Mucosa of stomach (tissue), 1 donor: ENCODE data around the gene BCKDHA.
"Not testable (repeated sequence)": the region's sequence is repeated elsewhere in the genome, so short reads cannot be mapped to it uniquely, and the experiment has no call there.

Source experiments
- H3K27me3 ChIP-seq: one replicate; pipeline ENCODE4 v1.7.0; 2013; ENCODE audit warnings: mild to moderate bottlenecking, low read length; ENCODE audit not compliant: control insufficient read depth, insufficient read depth
- H3K36me3 ChIP-seq: one replicate; pipeline ENCODE4 v1.7.0; 2013; ENCODE audit warnings: low read length; ENCODE audit not compliant: control insufficient read depth, insufficient read depth
- H3K4me1 ChIP-seq: one replicate; pipeline ENCODE4 v1.7.0; 2013; ENCODE audit warnings: mild to moderate bottlenecking, low read length; ENCODE audit not compliant: control insufficient read depth, insufficient read depth
- H3K4me3 ChIP-seq: one replicate; pipeline ENCODE4 v1.7.0; 2013; ENCODE audit warnings: low read length
- H3K9ac ChIP-seq: one replicate; pipeline ENCODE4 v1.7.0; 2013; ENCODE audit warnings: mild to moderate bottlenecking, low read length, moderate library complexity
- H3K9me3 ChIP-seq: one replicate; pipeline ENCODE4 v1.7.0; 2013; ENCODE audit warnings: mild to moderate bottlenecking, low read length, moderate library complexity; ENCODE audit not compliant: control insufficient read depth
- donor health status: Pancreatic carcinoma.

Gene BCKDHA

DNA sequence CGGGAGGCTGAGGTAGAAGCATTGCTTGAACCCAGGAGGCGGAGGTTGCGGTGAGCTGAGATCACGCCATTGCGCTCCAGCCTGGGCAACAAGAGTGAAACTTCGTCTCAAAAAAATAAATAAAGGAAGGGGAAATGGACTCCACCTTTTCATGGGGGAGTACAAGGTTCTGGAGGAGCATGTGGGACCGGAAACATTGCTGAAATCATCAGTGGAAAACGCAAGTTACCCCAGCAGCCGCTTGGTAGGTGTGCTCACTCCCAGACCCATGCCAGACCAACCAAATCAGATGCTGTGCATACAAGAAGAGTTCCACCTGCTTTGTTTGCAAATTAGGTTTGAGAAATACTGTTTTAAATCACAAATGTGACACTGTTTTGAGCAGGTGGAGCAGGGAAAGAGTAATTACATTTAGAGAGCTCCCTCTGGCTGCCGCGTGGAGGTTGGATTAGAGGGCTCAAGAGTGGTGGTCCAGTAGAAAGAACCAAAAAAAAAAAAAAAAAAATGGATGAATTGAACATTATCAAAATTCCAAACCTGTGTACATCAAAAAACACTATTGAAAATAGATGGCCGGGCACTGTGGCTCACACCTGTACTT, 50.2 kb downstream of the BCKDHA start:
- no peaks in the 10 kb centered on the region for H3K9me3 ChIP-seq
- peaks cover 4% of the 10 kb centered on the region for H3K27me3 ChIP-seq
- H3K4me3 ChIP-seq = no peak overlapping the region
- no peaks in the 10 kb centered on the region for H3K4me1 ChIP-seq
- no peaks in the 10 kb centered on the region for H3K36me3 ChIP-seq
- H3K9ac ChIP-seq = no peak overlapping the region

DNA sequence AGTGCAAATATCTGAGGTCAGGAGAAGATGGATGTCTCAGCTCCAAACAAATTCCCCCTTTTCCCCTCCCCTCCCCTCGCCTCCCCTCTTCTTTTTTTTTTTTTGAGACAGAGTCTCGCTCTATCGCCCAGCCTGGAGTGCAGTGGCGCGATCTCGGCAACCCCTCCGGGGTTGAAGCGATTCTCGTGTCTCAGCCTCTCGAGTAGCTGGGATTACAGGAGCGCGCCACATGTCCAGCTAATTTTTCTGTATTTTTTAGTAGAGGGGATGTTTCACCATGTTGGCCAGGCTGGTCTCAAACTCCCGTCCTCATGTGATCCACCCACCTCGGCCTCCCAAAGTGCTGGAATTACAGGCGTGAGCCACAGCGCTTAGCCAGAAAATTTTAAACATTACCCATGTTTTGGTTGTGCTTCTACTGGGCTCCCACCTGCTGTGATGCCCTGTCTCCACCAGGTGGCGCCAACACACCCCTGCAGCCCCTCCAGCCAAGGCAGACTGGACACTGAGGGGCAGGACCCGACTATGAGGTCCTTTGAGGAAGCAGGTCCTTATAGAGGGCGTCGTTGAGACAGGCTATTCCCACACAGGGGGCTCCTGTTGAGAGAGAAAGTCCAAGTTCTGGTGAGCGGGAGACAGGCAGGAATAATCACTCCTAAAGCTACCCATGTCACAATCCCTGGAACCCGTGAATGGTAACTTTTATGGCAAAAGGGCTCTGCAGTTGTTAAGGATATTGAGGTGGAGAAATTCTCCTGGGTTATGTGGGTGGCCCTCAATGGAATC, 51.7 kb downstream of the BCKDHA start:
- H3K9ac ChIP-seq = no peak overlapping the region
- H3K4me3 ChIP-seq = no peak overlapping the region
- no peaks in the 10 kb centered on the region for H3K4me1 ChIP-seq
- H3K27me3 ChIP-seq = no peaks in the 10 kb centered on the region
- no peaks in the 10 kb centered on the region for H3K9me3 ChIP-seq
- no peaks in the 10 kb centered on the region for H3K36me3 ChIP-seq

DNA sequence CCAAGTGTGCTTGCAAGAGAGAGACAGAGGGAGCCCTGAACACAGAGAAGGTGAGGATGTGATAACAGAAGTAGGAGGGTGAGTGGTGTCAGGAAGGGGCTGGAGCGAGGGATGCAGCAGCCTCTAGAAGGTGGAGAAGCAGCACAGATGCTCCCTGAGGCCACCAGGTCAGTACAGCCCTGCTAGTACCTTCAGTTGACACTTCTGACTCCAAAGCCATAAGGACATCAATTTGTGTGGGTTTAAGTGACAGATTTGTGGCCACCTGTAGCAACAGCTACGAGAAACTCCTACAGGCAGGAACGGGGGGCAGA, 52.2 kb downstream of the BCKDHA start:
- H3K4me3 ChIP-seq = no peak overlapping the region
- no peaks in the 10 kb centered on the region for H3K27me3 ChIP-seq

DNA sequence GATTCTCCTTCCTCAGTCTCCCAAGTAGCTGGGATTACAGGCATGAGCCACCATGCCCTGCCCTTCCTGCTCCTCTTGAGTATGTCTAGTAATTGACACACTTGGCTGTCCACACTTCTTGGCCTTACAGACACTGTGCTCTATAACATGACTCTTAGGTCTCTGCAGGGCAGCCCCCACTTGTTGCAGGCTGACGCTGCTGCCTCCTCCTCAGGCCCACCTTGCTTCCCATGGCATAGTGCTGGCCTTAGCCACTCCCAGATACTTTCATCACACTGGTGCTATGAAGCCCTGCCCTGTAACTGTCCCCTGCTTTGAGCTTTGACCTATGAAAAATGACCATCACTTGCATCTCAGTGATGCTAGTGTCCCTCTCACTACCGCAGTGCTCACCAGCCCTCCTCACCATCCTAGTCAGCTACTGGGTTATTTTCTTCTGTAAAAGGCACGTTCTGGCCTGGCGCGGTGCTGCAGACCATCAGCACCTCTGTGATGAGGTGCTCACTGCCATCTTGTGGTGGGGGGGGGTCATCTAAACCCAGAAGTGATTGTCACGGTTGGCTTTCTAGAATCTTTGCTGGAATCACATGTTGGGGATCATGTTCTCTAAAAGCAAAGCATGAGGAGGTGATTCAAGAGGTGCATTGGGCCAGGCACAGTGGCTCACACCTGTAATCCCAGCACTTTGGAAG, 55.1 kb downstream of the BCKDHA start:
- H3K27me3 ChIP-seq = peaks cover 3% of the 10 kb centered on the region
- H3K9ac ChIP-seq = no peak overlapping the region
- no peak overlapping the region for H3K4me3 ChIP-seq
- H3K4me1 ChIP-seq = no peaks in the 10 kb centered on the region
- no peaks in the 10 kb centered on the region for H3K9me3 ChIP-seq
- H3K36me3 ChIP-seq = no peaks in the 10 kb centered on the region

More for the DNA sequence above, 52.2 kb downstream of the BCKDHA start:
- H3K4me1 ChIP-seq = no peaks in the 10 kb centered on the region
- no peak overlapping the region for H3K9ac ChIP-seq
- no peaks in the 10 kb centered on the region for H3K36me3 ChIP-seq
- H3K9me3 ChIP-seq = no peaks in the 10 kb centered on the region

DNA sequence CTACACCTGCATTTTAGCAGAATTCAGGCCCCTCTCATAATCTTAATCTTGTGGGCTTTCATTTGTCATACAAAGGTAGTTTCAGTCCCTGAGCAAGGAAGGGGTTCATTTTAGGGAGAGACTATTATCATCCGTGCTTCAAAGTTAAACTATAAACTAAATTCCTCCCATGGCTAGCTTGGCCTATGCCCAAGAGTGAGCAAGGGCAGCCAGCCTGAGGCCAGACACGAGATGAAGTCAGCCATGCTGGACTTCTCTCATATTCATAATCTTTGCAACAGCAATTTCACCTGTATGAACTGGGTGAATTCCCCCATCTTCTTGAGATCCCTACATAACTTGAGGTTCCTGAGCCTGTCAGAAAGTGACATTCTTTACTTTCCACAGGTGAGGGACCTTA, 58.3 kb downstream of the BCKDHA start:
- no peaks in the 10 kb centered on the region for H3K36me3 ChIP-seq
- H3K9ac ChIP-seq = no peak overlapping the region
- no peaks in the 10 kb centered on the region for H3K4me1 ChIP-seq
- H3K4me3 ChIP-seq = no peak overlapping the region
- no peaks in the 10 kb centered on the region for H3K9me3 ChIP-seq
- peaks cover 7% of the 10 kb centered on the region for H3K27me3 ChIP-seq

DNA sequence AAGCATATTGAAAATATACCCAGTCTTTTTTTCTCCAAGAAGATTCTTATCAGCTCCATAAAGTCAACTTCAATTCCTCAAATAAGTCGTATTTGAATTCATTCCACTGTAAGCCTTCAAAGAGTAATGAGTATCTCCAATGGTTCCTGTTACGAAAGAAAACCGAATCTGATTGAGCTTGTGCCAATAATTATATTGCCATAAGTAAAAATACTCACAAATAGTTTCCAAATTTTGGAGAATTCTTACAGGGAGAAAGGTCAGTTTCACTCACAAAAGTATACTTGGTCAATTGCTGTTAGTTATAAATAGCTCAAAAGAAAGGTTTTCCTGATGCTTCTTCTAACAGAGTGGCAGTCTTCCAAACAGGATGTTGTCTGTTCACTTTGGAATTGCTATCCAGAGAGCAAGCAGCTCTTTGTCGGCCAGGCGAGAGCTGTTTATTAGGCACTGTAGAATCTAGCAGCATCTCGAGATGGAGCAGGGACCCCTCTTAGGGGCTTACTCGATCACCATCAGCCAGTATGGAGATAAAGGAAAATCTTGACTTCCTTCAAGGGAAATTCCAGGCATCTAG, 58.8 kb downstream of the BCKDHA start:
- H3K36me3 ChIP-seq = no peaks in the 10 kb centered on the region
- no peak overlapping the region for H3K9ac ChIP-seq
- no peaks in the 10 kb centered on the region for H3K4me1 ChIP-seq
- H3K4me3 ChIP-seq = no peak overlapping the region
- no peaks in the 10 kb centered on the region for H3K9me3 ChIP-seq
- peaks cover 7% of the 10 kb centered on the region for H3K27me3 ChIP-seq

DNA sequence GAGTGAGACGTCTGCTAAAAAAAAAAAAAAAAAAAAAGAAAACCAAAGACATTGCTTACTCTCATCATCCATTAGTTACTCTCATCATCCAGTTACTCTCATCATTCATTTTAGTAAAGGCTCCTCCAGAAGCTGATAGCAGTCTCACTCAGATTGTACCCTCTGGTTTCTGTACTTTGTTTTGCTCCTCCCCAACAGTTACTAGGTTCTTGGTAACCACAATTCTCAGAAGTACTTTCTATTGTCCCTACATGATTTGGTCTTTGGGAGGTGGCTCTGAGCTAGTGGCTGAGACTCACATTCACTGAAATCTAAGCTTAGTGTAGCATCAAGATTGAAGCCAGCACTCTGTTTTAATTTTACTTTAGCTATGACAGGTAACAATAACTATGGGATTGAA, 59.6 kb downstream of the BCKDHA start:
- H3K4me1 ChIP-seq = no peaks in the 10 kb centered on the region
- no peaks in the 10 kb centered on the region for H3K9me3 ChIP-seq
- no peak overlapping the region for H3K4me3 ChIP-seq
- H3K9ac ChIP-seq = no peak overlapping the region
- H3K27me3 ChIP-seq = peaks cover 7% of the 10 kb centered on the region
- no peaks in the 10 kb centered on the region for H3K36me3 ChIP-seq

DNA sequence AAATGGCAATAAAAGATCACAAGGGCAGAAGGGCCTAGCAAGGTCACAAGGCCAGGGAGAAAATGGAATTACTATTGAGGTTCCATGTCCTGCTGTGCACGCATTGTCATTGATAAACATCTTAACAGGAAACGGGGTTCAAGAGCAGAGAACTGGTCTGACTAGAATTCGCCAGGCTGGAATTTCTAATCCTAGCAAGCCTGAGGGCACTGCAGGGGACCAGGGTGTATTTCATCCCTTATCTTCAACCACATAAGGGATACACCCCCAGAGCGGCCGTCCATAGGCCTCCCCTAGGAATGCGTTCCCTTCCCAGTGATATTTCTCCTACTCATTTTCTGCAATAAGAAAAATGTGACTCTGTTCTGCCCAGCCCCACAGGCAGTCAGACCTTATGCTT, 64.9 kb downstream of the BCKDHA start:
- Histone ChIP-seq H3K36me3 (no peaks in the 10 kb centered on the region), H3K9ac (no peak overlapping the region), H3K27me3 (peaks cover 4% of the 10 kb centered on the region), H3K4me1 (no peaks in the 10 kb centered on the region), H3K4me3 (no peak overlapping the region), H3K9me3 (no peaks in the 10 kb centered on the region)

DNA sequence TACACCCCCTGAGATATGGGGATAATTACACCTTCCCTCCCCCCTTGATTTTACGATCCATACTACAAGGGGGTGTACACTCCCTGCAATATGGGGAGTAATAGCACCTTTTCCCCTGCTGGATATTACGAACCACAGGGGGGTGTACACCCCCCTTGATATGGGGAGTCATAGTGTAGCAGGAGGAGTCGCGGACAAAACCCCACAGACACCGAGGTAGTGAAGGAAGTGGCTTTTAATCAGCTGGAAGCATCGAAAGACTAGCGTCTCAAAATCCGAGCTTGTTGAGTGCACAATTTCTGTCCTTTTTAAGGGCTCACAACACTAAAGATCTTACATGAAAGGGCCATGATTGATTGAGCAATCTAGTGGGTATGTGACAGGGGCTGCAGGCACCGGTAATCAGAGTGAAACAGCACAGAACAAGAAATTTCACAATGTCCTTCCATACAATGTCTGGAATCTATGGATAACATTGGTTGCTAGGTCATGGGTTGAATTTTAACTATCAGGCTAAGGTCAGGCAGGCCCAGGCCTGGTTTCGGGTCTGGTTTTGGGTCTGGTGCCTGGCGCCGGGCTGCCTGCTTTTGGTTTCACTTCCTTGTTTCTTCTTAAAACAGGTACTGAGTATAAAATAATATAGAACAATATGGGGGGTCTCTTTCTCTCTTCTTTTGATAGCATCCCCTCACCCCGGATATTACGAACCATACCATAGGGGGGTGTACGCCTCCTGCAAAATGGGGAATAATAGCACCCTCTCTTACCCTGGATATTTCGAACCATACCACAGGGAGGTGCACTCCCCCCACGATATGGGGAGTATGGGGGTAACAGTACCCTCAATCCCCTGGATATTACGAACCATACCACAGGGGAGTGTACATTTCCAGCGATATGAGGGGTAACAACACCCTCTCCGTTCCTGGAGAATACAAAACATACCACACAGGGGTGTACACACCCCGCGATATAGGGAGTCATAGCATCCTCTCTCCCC, 65.9 kb downstream of the BCKDHA start:
- H3K4me1 ChIP-seq, H3K27me3 ChIP-seq, H3K9me3 ChIP-seq, H3K9ac ChIP-seq, H3K36me3 ChIP-seq, H3K4me3 ChIP-seq: not testable (repeated sequence)
